PFSK-1 (cell line): ENCODE measurements around the gene WDR70.

ENCODE experiments used
- FOXP2 ChIP-seq: optimal IDR thresholded peaks from 2 replicates; pipeline ENCODE3; 2011; ENCODE audit warnings: borderline replicate concordance, control low read depth, inconsistent platforms; ENCODE audit not compliant: insufficient read depth; ENCODE audit errors: extremely low read length, extremely low read depth
- POLR2AphosphoS5 ChIP-seq: IDR thresholded peaks from 2 replicates; pipeline ENCODE4 v1.6.1; 2012; ENCODE audit warnings: low read depth, mild to moderate bottlenecking, control low read depth, low read length, moderate library complexity
- SIN3A ChIP-seq: IDR thresholded peaks from 2 replicates; pipeline ENCODE4 v1.6.1; 2012; ENCODE audit warnings: mild to moderate bottlenecking, low read length, moderate library complexity, borderline replicate concordance; ENCODE audit not compliant: insufficient read depth
- TF ChIP-seq, protein P1 (sequence below), 2 experiments: IDR thresholded peaks; 2 replicates each; pipeline versions ENCODE4 v1.6.1 to v1.8.0; 2011 to 2012; ENCODE audit warnings: low read depth in 2 of 2, low read length in 2 of 2, control low read depth in 1 of 2, inconsistent platforms in 1 of 2, mild to moderate bottlenecking in 1 of 2, moderate library complexity in 1 of 2; ENCODE audit not compliant: insufficient read depth in 1 of 2

DNA sequence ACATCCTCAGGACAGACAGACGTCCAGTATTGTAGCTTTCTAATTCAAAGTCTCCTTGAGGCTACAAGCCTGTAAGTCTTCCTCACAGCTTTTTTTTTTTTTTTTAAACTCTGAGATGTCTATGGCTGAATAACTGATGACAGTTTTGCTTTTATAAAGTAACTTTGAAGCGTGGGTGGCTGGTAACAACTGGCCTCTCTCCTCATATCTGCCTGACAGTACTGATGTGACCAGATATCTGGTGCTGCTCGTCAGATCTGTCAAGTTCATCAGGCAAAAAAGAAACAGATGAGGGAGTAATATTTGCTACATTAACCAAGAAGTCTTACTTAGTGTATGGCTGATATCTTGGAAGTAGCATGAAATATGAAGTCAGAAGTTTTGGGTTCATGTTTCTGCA lies 388.1 kb downstream of the WDR70 start:
- TF ChIP-seq FOXP2 (no peak), POLR2AphosphoS5 (no peak), SIN3A (no peak)
- TF ChIP-seq, protein P1, sequence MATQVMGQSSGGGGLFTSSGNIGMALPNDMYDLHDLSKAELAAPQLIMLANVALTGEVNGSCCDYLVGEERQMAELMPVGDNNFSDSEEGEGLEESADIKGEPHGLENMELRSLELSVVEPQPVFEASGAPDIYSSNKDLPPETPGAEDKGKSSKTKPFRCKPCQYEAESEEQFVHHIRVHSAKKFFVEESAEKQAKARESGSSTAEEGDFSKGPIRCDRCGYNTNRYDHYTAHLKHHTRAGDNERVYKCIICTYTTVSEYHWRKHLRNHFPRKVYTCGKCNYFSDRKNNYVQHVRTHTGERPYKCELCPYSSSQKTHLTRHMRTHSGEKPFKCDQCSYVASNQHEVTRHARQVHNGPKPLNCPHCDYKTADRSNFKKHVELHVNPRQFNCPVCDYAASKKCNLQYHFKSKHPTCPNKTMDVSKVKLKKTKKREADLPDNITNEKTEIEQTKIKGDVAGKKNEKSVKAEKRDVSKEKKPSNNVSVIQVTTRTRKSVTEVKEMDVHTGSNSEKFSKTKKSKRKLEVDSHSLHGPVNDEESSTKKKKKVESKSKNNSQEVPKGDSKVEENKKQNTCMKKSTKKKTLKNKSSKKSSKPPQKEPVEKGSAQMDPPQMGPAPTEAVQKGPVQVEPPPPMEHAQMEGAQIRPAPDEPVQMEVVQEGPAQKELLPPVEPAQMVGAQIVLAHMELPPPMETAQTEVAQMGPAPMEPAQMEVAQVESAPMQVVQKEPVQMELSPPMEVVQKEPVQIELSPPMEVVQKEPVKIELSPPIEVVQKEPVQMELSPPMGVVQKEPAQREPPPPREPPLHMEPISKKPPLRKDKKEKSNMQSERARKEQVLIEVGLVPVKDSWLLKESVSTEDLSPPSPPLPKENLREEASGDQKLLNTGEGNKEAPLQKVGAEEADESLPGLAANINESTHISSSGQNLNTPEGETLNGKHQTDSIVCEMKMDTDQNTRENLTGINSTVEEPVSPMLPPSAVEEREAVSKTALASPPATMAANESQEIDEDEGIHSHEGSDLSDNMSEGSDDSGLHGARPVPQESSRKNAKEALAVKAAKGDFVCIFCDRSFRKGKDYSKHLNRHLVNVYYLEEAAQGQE (IDR thresholded peaks at IDR 0.05; ENCODE audit: insufficient read depth in 1 of 2, low read depth in 2 of 2, low read length in 2 of 2): no peak
